CD1c-positive myeloid dendritic cell (primary cell): ENCODE data around the gene RAET1G.
"Not testable (repeated sequence)": the region's sequence is repeated elsewhere in the genome, so short reads cannot be mapped to it uniquely, and the experiment has no call there.

Source experiments
- DNase-seq: peaks from one replicate; pipeline ENCODE4 v3.0.0-alpha.2; 2016; ENCODE audit errors: extremely low spot score

RAET1G gene

GRCh38 chr6:149897015-149897697 lies 25.8 kb downstream of the RAET1G start:
- DNase-seq, result no peak

DNA sequence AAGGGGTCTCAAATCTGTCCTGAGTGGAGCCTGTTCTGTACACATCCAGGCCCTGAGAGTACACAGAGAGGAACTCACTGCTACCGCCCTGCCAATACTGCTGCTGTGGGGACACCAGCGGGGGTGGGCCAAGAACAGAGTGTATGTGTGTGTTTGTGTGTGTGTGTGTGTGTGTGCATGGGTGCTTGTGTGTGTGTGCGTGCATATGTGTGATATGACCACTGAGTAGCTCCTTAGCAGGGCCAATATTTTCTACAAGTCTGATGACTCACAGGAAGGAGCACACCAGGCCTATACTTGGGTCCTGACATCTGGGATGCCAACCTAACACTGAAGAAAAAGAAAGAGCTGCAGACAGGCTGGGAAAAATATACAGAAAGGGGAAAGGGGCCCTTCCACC lies 26.4 kb downstream of the RAET1G start:
- no peak for DNase-seq

GRCh38 chr6:149895833-149896271 lies 27.1 kb downstream of the RAET1G start:
- peak; percentile 6 for DNase-seq

- DNase-seq, result no peak
Measured at GRCh38 chr6:149895048-149895590, 27.8 kb downstream of the RAET1G start.

- not testable (repeated sequence) for DNase-seq
Measured at GRCh38 chr6:149891864-149892263, 31.1 kb downstream of the RAET1G start.

DNA sequence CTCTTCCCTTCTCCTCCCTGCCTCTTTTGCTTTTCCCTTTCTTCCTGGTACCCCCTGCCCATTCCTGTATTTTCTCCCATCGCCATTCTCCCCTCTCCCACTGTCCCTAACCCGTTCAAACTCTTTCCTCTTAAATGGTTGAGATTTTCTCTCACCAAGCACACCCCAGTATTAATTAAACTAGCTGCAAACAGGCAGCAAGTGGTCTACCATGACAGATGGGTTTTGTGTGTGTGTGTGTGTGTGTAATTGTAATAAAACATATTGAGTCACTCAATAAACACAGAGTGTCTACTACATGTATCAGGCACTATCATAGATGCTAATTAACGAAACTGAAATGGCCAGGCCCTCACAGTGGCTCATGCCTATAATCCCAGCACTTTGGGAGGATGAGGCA lies 31.7 kb downstream of the RAET1G start:
- no peak for DNase-seq

- DNase-seq, result no peak
Measured at GRCh38 chr6:149890629-149891045, 32.3 kb downstream of the RAET1G start.

GRCh38 chr6:149889326-149889725 lies 33.6 kb downstream of the RAET1G start:
- DNase-seq, result no peak

DNA sequence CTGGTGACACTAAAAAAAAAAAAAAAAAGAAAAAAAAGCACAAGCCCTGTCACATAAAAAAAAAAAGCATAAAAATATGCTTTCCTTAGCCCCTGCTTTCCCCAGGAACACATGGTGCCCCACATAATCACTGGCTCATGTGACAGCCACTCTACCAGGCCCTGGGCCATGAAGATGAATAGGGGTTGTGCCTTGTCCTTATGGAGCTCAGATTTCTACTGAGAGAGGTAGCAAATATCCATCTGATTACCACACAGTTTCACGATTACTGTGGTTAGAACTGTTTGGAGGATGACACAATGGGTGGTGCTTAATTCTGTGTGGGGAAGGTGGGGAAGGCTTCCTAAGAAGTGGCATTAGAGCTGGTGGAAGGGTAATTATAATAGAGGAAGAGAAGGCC lies 34.3 kb downstream of the RAET1G start:
- peak; percentile 1 for DNase-seq

- DNase-seq, result no peak
Measured at GRCh38 chr6:149888093-149888492, 34.8 kb downstream of the RAET1G start.

DNA sequence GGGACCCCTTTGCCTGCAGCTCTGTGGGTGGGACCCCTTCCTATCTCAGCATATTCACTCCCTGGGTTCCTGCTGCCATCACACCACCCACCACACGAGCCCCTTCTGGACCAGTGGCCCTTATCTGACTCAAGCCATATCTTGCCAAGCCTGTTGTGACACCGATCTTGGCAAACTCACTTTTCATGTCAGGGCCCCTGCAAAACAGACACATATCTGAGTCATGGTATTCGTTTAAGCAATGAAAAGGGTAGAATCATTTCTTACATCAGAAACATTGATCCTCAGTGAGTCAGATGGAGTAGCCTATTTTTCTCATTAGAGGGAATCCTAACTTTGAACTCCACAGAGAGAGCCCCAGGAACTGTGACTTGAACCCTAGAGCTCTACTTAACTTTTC lies 35.6 kb downstream of the RAET1G start:
- no peak for DNase-seq

DNA sequence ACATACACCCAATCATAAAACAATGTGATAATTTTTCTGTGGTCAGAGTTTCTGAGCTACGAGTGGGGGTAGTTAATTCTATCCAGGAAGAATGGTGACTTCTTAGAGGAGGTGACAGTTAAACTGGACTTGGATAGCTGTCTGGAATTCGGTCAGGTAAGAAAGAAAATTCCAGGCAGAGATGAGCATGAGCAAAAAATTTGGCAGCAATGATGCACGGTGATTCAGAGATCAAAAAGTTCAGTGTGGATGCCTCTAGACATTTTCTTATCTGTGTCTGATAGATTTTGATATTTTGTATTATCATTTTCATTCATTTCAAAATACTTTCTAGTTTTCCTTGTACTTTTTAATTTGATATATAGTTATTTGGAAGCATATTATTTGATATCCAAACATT lies 37.0 kb downstream of the RAET1G start:
- no peak for DNase-seq

GRCh38 chr6:149884617-149885016 lies 38.3 kb downstream of the RAET1G start:
- no peak for DNase-seq

- DNase-seq, result no peak
Measured at GRCh38 chr6:149884215-149884614, 38.7 kb downstream of the RAET1G start.

GRCh38 chr6:149881860-149882259 lies 41.1 kb downstream of the RAET1G start:
- no peak for DNase-seq

DNA sequence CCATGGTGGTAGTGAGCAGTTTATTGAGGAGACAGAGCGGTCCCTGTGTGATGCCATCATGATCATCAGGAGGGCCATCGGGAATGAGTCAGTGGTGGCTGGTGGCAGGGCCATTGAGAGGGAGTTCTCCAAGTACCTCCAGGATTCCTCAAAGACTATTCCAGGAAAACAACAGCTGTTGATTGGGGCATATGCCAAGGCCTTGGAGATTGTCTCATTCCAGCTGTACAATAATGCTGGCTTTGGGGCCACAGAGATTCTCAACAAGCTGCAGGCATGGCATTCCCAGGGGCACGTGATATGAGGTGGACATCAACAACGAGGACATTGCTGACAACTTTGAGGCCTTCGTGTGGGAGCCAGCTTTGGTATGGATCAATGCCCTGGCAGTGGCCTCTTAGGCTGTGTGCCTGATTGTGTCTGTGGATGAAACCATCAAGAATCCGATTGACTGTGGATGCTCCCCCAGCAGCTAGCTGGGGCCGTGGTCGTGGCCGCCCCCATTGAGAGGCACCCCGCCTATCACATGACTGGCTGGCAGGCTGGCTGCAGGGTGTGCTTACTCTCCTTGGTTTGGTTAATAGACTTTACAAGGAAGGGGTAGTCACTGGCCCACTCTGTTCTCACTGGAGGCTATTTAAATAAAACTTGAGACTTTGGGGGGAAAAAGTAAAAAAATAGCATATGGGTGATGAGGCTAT lies 41.7 kb downstream of the RAET1G start:
- DNase-seq, result no peak

- DNase-seq, result no peak
Measured at GRCh38 chr6:149877659-149878058, 45.3 kb downstream of the RAET1G start.

GRCh38 chr6:149876241-149876933 lies 46.5 kb downstream of the RAET1G start:
- no peak for DNase-seq

GRCh38 chr6:149872233-149872632 lies 50.7 kb downstream of the RAET1G start:
- no peak for DNase-seq

DNA sequence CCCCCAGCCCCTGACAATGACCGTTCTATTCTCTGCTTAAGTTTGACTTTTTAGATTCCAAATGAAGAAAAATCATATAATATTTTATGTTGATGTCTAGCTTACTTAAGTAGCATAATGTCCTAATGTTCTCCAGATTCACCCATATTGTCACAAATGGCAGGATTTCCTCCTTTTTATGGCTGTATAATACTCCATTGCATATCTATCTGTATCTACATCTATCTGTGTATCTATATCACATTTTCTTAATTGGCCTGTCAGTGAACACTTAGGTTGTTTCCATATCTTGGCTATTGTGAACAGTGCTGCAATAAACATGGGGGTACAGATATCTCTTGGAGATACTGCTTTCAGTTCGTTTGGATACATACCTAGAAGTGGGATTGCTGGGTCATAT lies 51.7 kb downstream of the RAET1G start:
- DNase-seq, result no peak

DNA sequence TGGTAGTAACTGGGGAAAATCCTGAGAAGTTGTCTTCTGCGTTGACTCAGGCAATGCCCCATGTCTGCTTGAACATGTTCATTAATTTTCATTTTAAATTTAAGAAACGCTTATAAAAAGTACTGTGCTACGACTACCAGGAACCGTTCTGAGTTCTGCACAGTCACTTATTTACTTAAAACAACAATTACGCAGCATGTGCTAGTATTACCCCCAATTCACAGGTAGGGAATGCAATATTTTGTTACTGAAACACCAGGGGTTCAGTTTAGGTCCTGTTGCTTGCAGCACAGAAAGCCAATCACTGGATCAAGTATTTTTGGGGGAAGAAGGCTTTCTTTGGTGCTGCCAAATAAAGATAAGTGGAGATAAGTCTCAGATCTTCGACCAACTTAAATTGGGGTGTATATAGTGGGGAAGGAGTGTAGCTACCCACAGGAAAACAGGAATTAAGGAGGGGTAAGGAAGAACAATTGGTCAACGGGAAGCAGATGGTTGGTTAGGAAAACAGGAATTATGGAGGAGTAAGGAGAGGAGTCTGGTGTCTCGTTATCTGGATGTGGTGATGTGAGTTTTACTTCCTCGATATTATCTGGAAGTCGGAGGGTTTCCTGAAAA lies 53.5 kb downstream of the RAET1G start:
- no peak for DNase-seq
